ENCODE measurements around the gene MYH6. TPM values are rescaled to one million over a fixed set of nuclear protein-coding genes. Genes with fewer than 3 reads are reported as not detected.

MYH6 gene
- total and polyA plus RNA-seq, 2 experiments from 2014 or later = 2,795 to 8,484 TPM

GRCh38 chr14:23376482-23377197 is 31.4 kb downstream of the MYH6 start, which contains the start of gene CMTM5:
Gene CMTM5 (plus strand): TSS chr14:23377046. CDS start chr14:23377252, 206 bp downstream.
- H3K9me3 ChIP-seq (ENCODE audit: low read depth) = no peaks in the 10 kb centered on the region
- TF ChIP-seq CTCF (IDR thresholded peaks at IDR 0.05; ENCODE audit: low read depth, low read length) = no peak
- H3K4me1 ChIP-seq (ENCODE audit: low read depth) = no peaks in the 10 kb centered on the region
- no peak within 1 kb of the TSS for H3K4me3 ChIP-seq
- peak within 1 kb of the TSS; percentile 86 for H3K27ac ChIP-seq
- no peaks in the 10 kb centered on the region for H3K27me3 ChIP-seq
- peaks cover 12% of the 10 kb centered on the region for H3K36me3 ChIP-seq
- DNase-seq (ENCODE audit: low read depth in 1 of 2, low spot score in 1 of 2) = peak; percentile 33 to 67

- no peak for TF ChIP-seq CTCF (IDR thresholded peaks at IDR 0.05; ENCODE audit: low read depth, low read length)
- H3K27me3 ChIP-seq = no peaks in the 10 kb centered on the region
- peak in 1 of 2 donors; percentile 49 for DNase-seq (ENCODE audit: low read depth in 1 of 2, low spot score in 1 of 2)
Measured at GRCh38 chr14:23375527-23376251, 32.4 kb downstream of the MYH6 start.

GRCh38 chr14:23373041-23373440 is 35.0 kb downstream of the MYH6 start:
- H3K4me3 ChIP-seq = no peak overlapping the region
- H3K4me1 ChIP-seq (ENCODE audit: low read depth) = no peaks in the 10 kb centered on the region

More at GRCh38 chr14:23375527-23376251, 32.4 kb downstream of the MYH6 start:
- H3K4me1 ChIP-seq (ENCODE audit: low read depth) = no peaks in the 10 kb centered on the region
- no peaks in the 10 kb centered on the region for H3K9me3 ChIP-seq (ENCODE audit: low read depth)
- H3K27ac ChIP-seq = peak overlapping the region; percentile 86
- H3K4me3 ChIP-seq = no peak overlapping the region
- peaks cover 2% of the 10 kb centered on the region for H3K36me3 ChIP-seq

GRCh38 chr14:23372509-23372908 is 35.6 kb downstream of the MYH6 start, which contains the start of gene IL25:
Gene IL25 (plus strand): TSS chr14:23372809.
- TF ChIP-seq CTCF (IDR thresholded peaks at IDR 0.05; ENCODE audit: low read depth, low read length) = no peak
- Histone ChIP-seq H3K4me3 (no peak within 1 kb of the TSS), H3K4me1 (ENCODE audit: low read depth) (no peaks in the 10 kb centered on the region), H3K36me3 (no peaks in the 10 kb centered on the region), H3K27ac (no peak within 1 kb of the TSS), H3K9me3 (ENCODE audit: low read depth) (no peaks in the 10 kb centered on the region), H3K27me3 (no peaks in the 10 kb centered on the region)
- no peak for DNase-seq (ENCODE audit: low read depth in 1 of 2, low spot score in 1 of 2)

More at GRCh38 chr14:23373041-23373440, 35.0 kb downstream of the MYH6 start:
- Histone ChIP-seq H3K27ac (no peak overlapping the region), H3K9me3 (ENCODE audit: low read depth) (no peaks in the 10 kb centered on the region), H3K27me3 (no peaks in the 10 kb centered on the region), H3K36me3 (no peaks in the 10 kb centered on the region)
- DNase-seq (ENCODE audit: low read depth in 1 of 2, low spot score in 1 of 2) = no peak
- TF ChIP-seq CTCF (IDR thresholded peaks at IDR 0.05; ENCODE audit: low read depth, low read length) = no peak

GRCh38 chr14:23371865-23372264 is 36.2 kb downstream of the MYH6 start:
- Histone ChIP-seq H3K27me3 (no peaks in the 10 kb centered on the region), H3K9me3 (ENCODE audit: low read depth) (no peaks in the 10 kb centered on the region), H3K36me3 (no peaks in the 10 kb centered on the region), H3K4me1 (ENCODE audit: low read depth) (peaks cover 2% of the 10 kb centered on the region), H3K27ac (no peak overlapping the region), H3K4me3 (no peak overlapping the region)
- no peak for DNase-seq (ENCODE audit: low read depth in 1 of 2, low spot score in 1 of 2)
- no peak for TF ChIP-seq CTCF (IDR thresholded peaks at IDR 0.05; ENCODE audit: low read depth, low read length)

Measured in cardiac muscle cell (in vitro differentiated cells and primary cell).